Measurements from ENCODE around the gene MUSK. TPM values are rescaled to one million over a fixed set of nuclear protein-coding genes. Genes with fewer than 3 reads are reported as not detected.
"Not testable (repeated sequence)": the region's sequence is repeated elsewhere in the genome, so short reads cannot be mapped to it uniquely, and the experiment has no call there.

Gene MUSK
- total RNA-seq, 2 experiments from 2014 or later = not detected

- Mint-ChIP-seq H3K4me1 (ENCODE audit: low read depth) (no peaks in the 10 kb centered on the region), H3K36me3 (ENCODE audit: low read depth) (no peaks in the 10 kb centered on the region), H3K4me3 (no peak overlapping the region), H3K27ac (no peak overlapping the region), H3K27me3 (ENCODE audit: low read depth) (no peaks in the 10 kb centered on the region), H3K9me3 (no peaks in the 10 kb centered on the region)
- CTCF ChIA-PET = no interaction called here
- intact Hi-C loops (cut with micrococcal nuclease) = no loop called here
- no peak for DNase-seq
These were observed 133.9 kb downstream of the MUSK start for GRCh38 chr9:110802416-110803035.

GRCh38 chr9:110807956-110808598, 139.5 kb downstream of the MUSK start:
- no peak overlapping the region for H3K27ac Mint-ChIP-seq
- no peaks in the 10 kb centered on the region for H3K9me3 Mint-ChIP-seq
- H3K27me3 Mint-ChIP-seq (ENCODE audit: low read depth) = peaks cover 2% of the 10 kb centered on the region
- H3K36me3 Mint-ChIP-seq (ENCODE audit: low read depth) = no peaks in the 10 kb centered on the region
- CTCF ChIA-PET = no interaction called here
- no peaks in the 10 kb centered on the region for H3K4me1 Mint-ChIP-seq (ENCODE audit: low read depth)
- DNase-seq = no peak
- H3K4me3 Mint-ChIP-seq = no peak overlapping the region
- intact Hi-C loops (cut with micrococcal nuclease) = no loop called here

GRCh38 chr9:110808599-110808980, 140.0 kb downstream of the MUSK start:
- no peaks in the 10 kb centered on the region for H3K9me3 Mint-ChIP-seq
- no peaks in the 10 kb centered on the region for H3K4me1 Mint-ChIP-seq (ENCODE audit: low read depth)
- H3K27me3 Mint-ChIP-seq (ENCODE audit: low read depth) = peaks cover 2% of the 10 kb centered on the region
- intact Hi-C loops (cut with micrococcal nuclease) = no loop called here
- H3K36me3 Mint-ChIP-seq (ENCODE audit: low read depth) = no peaks in the 10 kb centered on the region
- no peak for DNase-seq
- no peak overlapping the region for H3K27ac Mint-ChIP-seq
- no peak overlapping the region for H3K4me3 Mint-ChIP-seq
- CTCF ChIA-PET = no interaction called here

DNA sequence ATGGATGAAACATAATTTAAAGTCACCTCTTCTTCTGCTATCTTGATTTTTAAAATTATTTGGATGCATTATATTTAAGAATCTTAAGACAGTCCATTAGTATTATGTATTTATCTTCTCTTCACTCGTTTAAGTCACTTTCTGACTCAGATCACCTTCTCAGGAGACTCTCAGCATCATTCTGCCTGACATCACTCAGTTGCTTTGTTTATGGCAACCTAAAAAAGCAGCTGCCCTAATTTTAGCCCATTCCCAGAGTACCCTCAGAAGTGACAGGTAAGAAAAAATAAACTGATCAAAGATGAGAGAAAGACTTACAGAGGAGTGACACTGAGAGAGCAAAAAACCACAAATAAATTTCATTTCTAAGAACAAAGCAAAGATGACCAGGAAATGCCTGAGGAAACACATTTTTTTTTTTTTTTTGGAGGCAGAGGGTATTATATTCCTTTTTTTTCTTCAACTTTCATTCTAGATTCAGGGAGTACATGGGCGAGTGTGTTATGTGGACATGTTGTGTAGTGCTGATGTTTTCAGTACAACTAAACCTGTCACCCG, 140.5 kb downstream of the MUSK start:
- Mint-ChIP-seq H3K9me3 (no peaks in the 10 kb centered on the region), H3K36me3 (ENCODE audit: low read depth) (no peaks in the 10 kb centered on the region), H3K4me3 (no peak overlapping the region), H3K27ac (no peak overlapping the region), H3K27me3 (ENCODE audit: low read depth) (peaks cover 2% of the 10 kb centered on the region), H3K4me1 (ENCODE audit: low read depth) (no peaks in the 10 kb centered on the region)
- DNase-seq = no peak
- CTCF ChIA-PET = no interaction called here
- intact Hi-C loops (cut with micrococcal nuclease) = no loop called here

GRCh38 chr9:110810262-110810976, 141.8 kb downstream of the MUSK start:
- H3K27ac Mint-ChIP-seq = no peak overlapping the region
- DNase-seq = no peak
- no peak overlapping the region for H3K4me3 Mint-ChIP-seq
- CTCF ChIA-PET = interaction anchor here (0.6 kb wide), 1 partner anchor 740 kb away, joined by 3 read pairs; no protein-coding TSS in a partner anchor
- H3K9me3 Mint-ChIP-seq = no peaks in the 10 kb centered on the region
- intact Hi-C loops (cut with micrococcal nuclease) = no loop called here
- H3K4me1 Mint-ChIP-seq (ENCODE audit: low read depth) = no peaks in the 10 kb centered on the region
- H3K27me3 Mint-ChIP-seq (ENCODE audit: low read depth) = peaks cover 2% of the 10 kb centered on the region
- no peaks in the 10 kb centered on the region for H3K36me3 Mint-ChIP-seq (ENCODE audit: low read depth)

DNA sequence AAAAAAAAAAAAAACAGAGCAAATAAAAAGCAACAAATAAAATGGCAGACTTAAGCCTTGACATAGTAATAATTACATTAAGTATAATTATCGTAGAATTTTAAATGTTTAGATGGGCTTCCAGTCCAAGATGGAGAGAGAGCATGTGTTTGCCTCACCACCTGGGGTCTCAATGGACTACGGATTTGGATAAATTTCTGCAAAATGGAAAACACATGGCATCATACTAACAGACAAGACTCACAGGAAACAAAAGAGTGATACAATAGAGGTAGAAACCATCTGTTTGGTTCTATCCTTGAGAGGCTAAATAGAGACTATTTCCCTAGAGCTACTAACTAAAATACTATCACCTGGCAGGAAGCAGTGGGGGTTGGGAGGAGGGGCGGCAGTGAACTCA, 144.3 kb downstream of the MUSK start:
- no peak overlapping the region for H3K4me3 Mint-ChIP-seq
- H3K27ac Mint-ChIP-seq = no peak overlapping the region
- H3K4me1 Mint-ChIP-seq (ENCODE audit: low read depth) = no peaks in the 10 kb centered on the region
- H3K36me3 Mint-ChIP-seq (ENCODE audit: low read depth) = no peaks in the 10 kb centered on the region
- CTCF ChIA-PET = no interaction called here
- intact Hi-C loops (cut with micrococcal nuclease) = no loop called here
- H3K9me3 Mint-ChIP-seq = no peaks in the 10 kb centered on the region
- DNase-seq = no peak
- peaks cover 2% of the 10 kb centered on the region for H3K27me3 Mint-ChIP-seq (ENCODE audit: low read depth)

DNA sequence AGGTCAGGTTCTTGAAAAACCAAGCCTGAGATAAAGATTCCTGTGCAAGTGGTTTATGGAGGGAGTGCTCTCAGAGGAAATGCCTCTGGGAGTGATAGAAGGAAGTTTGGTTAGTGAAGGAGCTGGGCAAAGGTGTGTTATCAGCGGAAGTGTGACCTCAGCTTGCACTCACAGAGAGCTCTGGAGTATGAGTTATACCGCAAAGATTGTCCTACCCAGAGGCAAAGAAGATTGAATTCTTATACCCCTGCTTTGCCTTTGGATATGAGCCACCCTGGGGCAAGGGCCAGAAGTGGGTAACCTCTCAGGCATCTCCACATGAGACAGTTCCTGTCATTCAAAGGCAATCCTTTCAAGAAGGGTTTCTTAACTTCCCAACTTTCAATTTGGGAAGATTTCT, 145.6 kb downstream of the MUSK start:
- no peak for DNase-seq
- H3K27ac Mint-ChIP-seq = no peak overlapping the region
- H3K4me1 Mint-ChIP-seq (ENCODE audit: low read depth) = no peaks in the 10 kb centered on the region
- H3K9me3 Mint-ChIP-seq = no peaks in the 10 kb centered on the region
- no peak overlapping the region for H3K4me3 Mint-ChIP-seq
- peaks cover 2% of the 10 kb centered on the region for H3K27me3 Mint-ChIP-seq (ENCODE audit: low read depth)
- H3K36me3 Mint-ChIP-seq (ENCODE audit: low read depth) = no peaks in the 10 kb centered on the region
- CTCF ChIA-PET = no interaction called here
- intact Hi-C loops (cut with micrococcal nuclease) = no loop called here

GRCh38 chr9:110815361-110815760, 146.8 kb downstream of the MUSK start:
- Mint-ChIP-seq H3K9me3 (no peaks in the 10 kb centered on the region), H3K27me3 (ENCODE audit: low read depth) (peaks cover 2% of the 10 kb centered on the region), H3K27ac (no peak overlapping the region), H3K4me3 (no peak overlapping the region), H3K4me1 (ENCODE audit: low read depth) (no peaks in the 10 kb centered on the region), H3K36me3 (ENCODE audit: low read depth) (no peaks in the 10 kb centered on the region)
- no peak for DNase-seq
- intact Hi-C loops (cut with micrococcal nuclease) = no loop called here
- CTCF ChIA-PET = no interaction called here

DNA sequence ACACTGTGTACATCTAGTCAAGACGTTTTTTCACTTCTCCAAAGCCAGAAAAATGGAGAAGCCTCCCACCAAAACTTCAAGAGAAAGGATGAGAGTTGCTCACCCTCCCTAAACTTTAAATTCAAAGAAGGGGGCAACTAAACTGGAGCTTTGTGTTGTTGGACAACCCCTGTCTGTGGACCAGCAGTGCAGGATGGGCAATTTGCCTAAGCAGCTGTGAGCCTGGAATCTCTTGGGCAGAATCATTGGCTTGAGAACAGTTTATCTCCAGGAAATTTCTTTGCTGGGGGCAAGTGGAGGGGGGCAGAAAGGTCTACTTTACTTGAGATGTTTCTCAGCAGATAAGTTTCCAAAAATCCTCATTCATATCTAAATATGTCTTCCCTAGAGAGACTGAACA, 151.8 kb downstream of the MUSK start:
- CTCF ChIA-PET = interaction anchor here (0.6 kb wide), 1 partner anchor 67 kb away, joined by 3 read pairs; no protein-coding TSS in a partner anchor
- Mint-ChIP-seq H3K4me1 (ENCODE audit: low read depth) (no peaks in the 10 kb centered on the region), H3K27me3 (ENCODE audit: low read depth) (no peaks in the 10 kb centered on the region), H3K36me3 (ENCODE audit: low read depth) (no peaks in the 10 kb centered on the region), H3K9me3 (no peaks in the 10 kb centered on the region), H3K27ac (no peak overlapping the region), H3K4me3 (no peak overlapping the region)
- intact Hi-C loops (cut with micrococcal nuclease) = no loop called here
- DNase-seq = no peak

DNA sequence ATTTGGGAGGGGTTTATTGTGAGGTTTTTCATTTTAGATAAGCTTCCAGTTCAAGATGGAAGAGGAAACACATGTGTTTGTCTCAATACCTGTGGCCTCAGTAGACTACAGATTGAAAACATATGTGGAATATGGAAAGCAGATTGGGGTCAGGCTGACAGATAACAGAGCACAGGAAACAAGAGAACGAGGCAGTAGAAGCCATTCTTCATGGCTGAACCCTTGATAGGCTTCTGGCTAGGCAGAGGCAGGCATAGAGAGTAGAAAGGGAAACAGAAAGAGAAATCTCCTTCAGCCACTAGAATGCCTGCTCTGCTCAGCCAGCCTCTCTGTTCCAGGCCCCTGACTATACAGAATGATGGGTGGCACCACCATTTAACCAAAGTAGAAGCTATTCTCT, 152.5 kb downstream of the MUSK start:
- no peak overlapping the region for H3K4me3 Mint-ChIP-seq
- intact Hi-C loops (cut with micrococcal nuclease) = no loop called here
- H3K27me3 Mint-ChIP-seq (ENCODE audit: low read depth) = no peaks in the 10 kb centered on the region
- DNase-seq = no peak
- H3K4me1 Mint-ChIP-seq (ENCODE audit: low read depth) = no peaks in the 10 kb centered on the region
- no peaks in the 10 kb centered on the region for H3K9me3 Mint-ChIP-seq
- CTCF ChIA-PET = interaction anchor here (0.6 kb wide), 1 partner anchor 66 kb away, joined by 3 read pairs; no protein-coding TSS in a partner anchor
- no peaks in the 10 kb centered on the region for H3K36me3 Mint-ChIP-seq (ENCODE audit: low read depth)
- no peak overlapping the region for H3K27ac Mint-ChIP-seq

DNA sequence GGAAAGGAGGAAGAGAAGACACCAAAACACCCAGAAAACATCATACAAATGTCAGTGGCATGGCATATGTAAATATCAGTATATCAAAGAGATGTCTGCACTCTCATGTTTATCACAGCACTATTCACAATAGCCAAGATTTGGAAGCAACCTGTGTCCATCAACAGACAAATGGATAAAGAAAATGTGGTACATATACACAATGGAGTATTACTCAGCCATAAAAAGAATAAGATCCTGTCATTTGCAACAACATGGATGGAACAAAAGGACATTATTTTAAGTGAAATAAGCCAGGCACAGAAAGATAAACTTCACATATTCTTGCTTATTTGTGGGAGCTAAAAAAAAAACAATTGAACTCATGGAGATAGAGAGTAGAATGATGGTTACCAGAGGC, 156.5 kb downstream of the MUSK start:
- H3K27me3 Mint-ChIP-seq (ENCODE audit: low read depth); H3K27ac Mint-ChIP-seq; H3K9me3 Mint-ChIP-seq; CTCF ChIA-PET; H3K4me1 Mint-ChIP-seq (ENCODE audit: low read depth); intact Hi-C loops (cut with micrococcal nuclease); H3K4me3 Mint-ChIP-seq; H3K36me3 Mint-ChIP-seq (ENCODE audit: low read depth); DNase-seq: not testable (repeated sequence)

GRCh38 chr9:110825950-110826349, 157.4 kb downstream of the MUSK start:
- H3K9me3 Mint-ChIP-seq = no peaks in the 10 kb centered on the region
- no peak for DNase-seq
- no peaks in the 10 kb centered on the region for H3K4me1 Mint-ChIP-seq (ENCODE audit: low read depth)
- H3K36me3 Mint-ChIP-seq (ENCODE audit: low read depth) = no peaks in the 10 kb centered on the region
- intact Hi-C loops (cut with micrococcal nuclease) = no loop called here
- no peaks in the 10 kb centered on the region for H3K27me3 Mint-ChIP-seq (ENCODE audit: low read depth)
- no peak overlapping the region for H3K4me3 Mint-ChIP-seq
- CTCF ChIA-PET = no interaction called here
- H3K27ac Mint-ChIP-seq = no peak overlapping the region

DNA sequence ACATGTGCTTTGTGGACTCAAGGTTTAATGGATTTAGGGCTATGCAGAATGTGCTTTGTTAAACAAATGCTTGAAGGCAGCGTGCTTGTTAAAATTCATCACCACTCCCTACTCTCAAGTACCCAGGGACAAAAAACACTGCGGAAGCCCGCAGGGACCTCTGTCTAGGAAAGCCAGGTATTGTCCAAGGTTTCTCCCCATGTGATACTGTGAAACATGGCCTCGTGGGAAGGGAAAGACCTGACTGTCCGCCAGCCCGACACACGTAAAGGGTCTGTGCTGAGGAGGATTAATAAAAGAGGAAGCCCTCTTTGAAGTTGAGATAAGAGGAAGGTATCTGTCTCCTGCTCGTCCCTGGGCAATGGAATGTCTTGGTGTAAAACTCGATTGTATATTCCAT, 157.8 kb downstream of the MUSK start:
- H3K27ac Mint-ChIP-seq; H3K4me3 Mint-ChIP-seq; H3K9me3 Mint-ChIP-seq; CTCF ChIA-PET; DNase-seq; intact Hi-C loops (cut with micrococcal nuclease); H3K4me1 Mint-ChIP-seq (ENCODE audit: low read depth); H3K27me3 Mint-ChIP-seq (ENCODE audit: low read depth); H3K36me3 Mint-ChIP-seq (ENCODE audit: low read depth): not testable (repeated sequence)
